MCF 10A (cell line): ENCODE measurements around the gene FDX1. TPM values are rescaled to one million over a fixed set of nuclear protein-coding genes. Genes with fewer than 3 reads are reported as not detected.

Experiments used
- BruUV-seq: library from RNA; stranded (reverse); fragments of 400-500 nt; replicated peaks from 2 replicates; lab custom pipeline; 2021; lab: Mats Ljungman, UMichigan
- CTCF ChIA-PET: fragments of 300-600 bp; sonication (Branson Sonifier 250); formaldehyde crosslinking; extraction: SDS; loops from one replicate; lab custom pipeline; 2021; ENCODE audit warnings: antibody characterized with exemption, inconsistent platforms; lab: Yijun Ruan, JAX
- POLR2A ChIA-PET: fragments of 300-600, 350-650 bp; sonication (Branson Sonifier 250); formaldehyde crosslinking; extraction: SDS; loops from one replicate; lab custom pipeline; 2020; ENCODE audit warnings: antibody characterized with exemption, inconsistent platforms; lab: Yijun Ruan, JAX
- DNase-seq: peaks from one replicate; pipeline ENCODE4 v3.0.0-alpha.2; 2018; ENCODE audit not compliant: unreplicated experiment
- H3K27ac Mint-ChIP-seq: one replicate; pipeline ENCODE4 v1.8.0; 2022; ENCODE audit warnings: mild to moderate bottlenecking, low read depth, mixed read lengths; ENCODE audit not compliant: unreplicated experiment
- H3K27me3 Mint-ChIP-seq: one replicate; pipeline ENCODE4 v1.8.0; 2022; ENCODE audit warnings: mixed read lengths; ENCODE audit not compliant: insufficient read depth, unreplicated experiment
- H3K36me3 Mint-ChIP-seq: one replicate; pipeline ENCODE4 v1.8.0; 2022; ENCODE audit warnings: mild to moderate bottlenecking, moderate library complexity, mixed read lengths; ENCODE audit not compliant: insufficient read depth, unreplicated experiment
- H3K4me1 Mint-ChIP-seq: one replicate; pipeline ENCODE4 v1.8.0; 2022; ENCODE audit warnings: mixed read lengths; ENCODE audit not compliant: insufficient read depth, unreplicated experiment
- H3K4me3 Mint-ChIP-seq: one replicate; pipeline ENCODE4 v1.8.0; 2022; ENCODE audit warnings: mild to moderate bottlenecking, moderate library complexity, mixed read lengths; ENCODE audit not compliant: unreplicated experiment
- H3K9me3 Mint-ChIP-seq: one replicate; pipeline ENCODE4 v1.8.0; 2022; ENCODE audit warnings: mixed read lengths; ENCODE audit not compliant: unreplicated experiment
- CTCF ChIP-seq: fragments of 200-600 bp; IDR thresholded peaks from one replicate; pipeline ENCODE4 v1.8.0; 2022; ENCODE audit warnings: antibody characterized with exemption, mild to moderate bottlenecking; ENCODE audit not compliant: unreplicated experiment
- intact Hi-C: fragments of 100-400 bp; cut with micrococcal nuclease; formaldehyde crosslinking; loops from 2 replicates; pipeline ENCODE4 v1.14.1; 2022
- total RNA-seq: library from RNA; stranded (reverse); gene quantifications from 2 replicates; pipeline ENCODE4 v1.2.3, GENCODE V29; 2022

The FDX1 gene
- total RNA-seq, 1 experiment from 2014 or later, result 21.1 TPM

GRCh38 chr11:110481523-110481922 is 51.8 kb downstream of the FDX1 start:
- H3K4me1 Mint-ChIP-seq, result no peaks in the 10 kb centered on the region

GRCh38 chr11:110486156-110486555 is 56.4 kb downstream of the FDX1 start:
- H3K36me3 Mint-ChIP-seq, result no peaks in the 10 kb centered on the region
- no peaks in the 10 kb centered on the region for H3K27me3 Mint-ChIP-seq
- no TSS peak for BruUV-seq
- no peak for TF ChIP-seq CTCF
- peaks cover 8% of the 10 kb centered on the region for H3K4me1 Mint-ChIP-seq
- peaks cover 4% of the 10 kb centered on the region for H3K9me3 Mint-ChIP-seq
- no peak overlapping the region for H3K27ac Mint-ChIP-seq
- no peak overlapping the region for H3K4me3 Mint-ChIP-seq
- ChIA-PET CTCF (interaction anchor here (1.4 kb wide), 1 partner anchor 57 kb away, joined by 4 read pairs; the partner anchor contains the start of gene FDX1), POLR2A (no interaction called here)
- intact Hi-C loops, result no loop called here
- no peak for DNase-seq

More at GRCh38 chr11:110481523-110481922, 51.8 kb downstream of the FDX1 start:
- CTCF ChIA-PET, result interaction anchor here (2.4 kb wide), 1 partner anchor 17 kb away, joined by 7 read pairs; no protein-coding TSS in a partner anchor
- TF ChIP-seq CTCF, result no peak
- peaks cover 7% of the 10 kb centered on the region for H3K9me3 Mint-ChIP-seq
- no peak overlapping the region for H3K27ac Mint-ChIP-seq
- no peak overlapping the region for H3K4me3 Mint-ChIP-seq
- no peaks in the 10 kb centered on the region for H3K36me3 Mint-ChIP-seq
- BruUV-seq, result no TSS peak
- no peaks in the 10 kb centered on the region for H3K27me3 Mint-ChIP-seq
- intact Hi-C loops, result no loop called here
- POLR2A ChIA-PET, result interaction anchor here (1.5 kb wide), 1 partner anchor 14 kb away, joined by 3 read pairs; no protein-coding TSS in a partner anchor
- no peak for DNase-seq

GRCh38 chr11:110488446-110488845 is 58.7 kb downstream of the FDX1 start:
- H3K36me3 Mint-ChIP-seq, result no peaks in the 10 kb centered on the region
- no peaks in the 10 kb centered on the region for H3K9me3 Mint-ChIP-seq
- intact Hi-C loops, result no loop called here
- TF ChIP-seq CTCF, result no peak
- BruUV-seq, result no TSS peak
- no peaks in the 10 kb centered on the region for H3K27me3 Mint-ChIP-seq
- CTCF ChIA-PET, result no interaction called here
- H3K4me3 Mint-ChIP-seq, result no peak overlapping the region
- no peak overlapping the region for H3K27ac Mint-ChIP-seq
- POLR2A ChIA-PET, result no interaction called here
- peaks cover 8% of the 10 kb centered on the region for H3K4me1 Mint-ChIP-seq
- DNase-seq, result no peak

GRCh38 chr11:110490886-110491285 is 61.1 kb downstream of the FDX1 start:
- peaks cover 8% of the 10 kb centered on the region for H3K4me1 Mint-ChIP-seq
- no peaks in the 10 kb centered on the region for H3K27me3 Mint-ChIP-seq
- H3K27ac Mint-ChIP-seq, result no peak overlapping the region
- intact Hi-C loops, result no loop called here
- ChIA-PET POLR2A (no interaction called here), CTCF (interaction anchor here (0.6 kb wide), 4 partner anchors 12 to 1075 kb away, joined by 3 read pairs; no protein-coding TSS in a partner anchor)
- H3K4me3 Mint-ChIP-seq, result no peak overlapping the region
- no peak for TF ChIP-seq CTCF
- peak; percentile 81 for DNase-seq
- no TSS peak for BruUV-seq
- no peaks in the 10 kb centered on the region for H3K36me3 Mint-ChIP-seq
- H3K9me3 Mint-ChIP-seq, result no peaks in the 10 kb centered on the region
